Sigmoid colon (tissue), 7 donors: ENCODE measurements around the gene DCTPP1. TPM values are rescaled to one million over a fixed set of nuclear protein-coding genes. Genes with fewer than 3 reads are reported as not detected.
"Not testable (repeated sequence)": the region's sequence is repeated elsewhere in the genome, so short reads cannot be mapped to it uniquely, and the experiment has no call there.

Experiments used
- DNase-seq: peaks from one replicate; pipeline ENCODE4 v3.0.0-alpha.2; 2019
- H3K27ac ChIP-seq, 4 donors: fragments of 200-600 bp; sonication (generic); one replicate each; pipeline ENCODE4 v1.5.1; 2016 to 2019; ENCODE audit warnings: mild to moderate bottlenecking in 1 of 4
- H3K27me3 ChIP-seq, 3 donors: fragments of 200-600 bp; sonication (generic); one replicate each; pipeline ENCODE4 v1.5.1; 2019; ENCODE audit warnings: mild to moderate bottlenecking in 1 of 3
- H3K36me3 ChIP-seq, 4 donors: fragments of 200-600 bp; sonication (generic); one replicate each; pipeline ENCODE4 v1.5.1; 2016 to 2019
- H3K4me1 ChIP-seq, 4 donors: fragments of 200-600 bp; sonication (generic); one replicate each; pipeline ENCODE4 v1.5.1; 2017 to 2019
- H3K4me3 ChIP-seq, 4 donors: fragments of 200-600 bp; sonication (generic); one replicate each; pipeline ENCODE4 v1.5.1; 2017 to 2019; ENCODE audit warnings: mild to moderate bottlenecking in 2 of 4, moderate library complexity in 1 of 4
- H3K9me3 ChIP-seq, 4 donors: fragments of 200-600 bp in 3 of 4; sonication (generic) in 3 of 4; one replicate each; pipeline versions ENCODE4 v1.5.1 to v1.6.1; 2013 to 2019
- EP300 ChIP-seq, 4 donors: sonication (generic); formaldehyde crosslinking; IDR thresholded peaks; one replicate each; pipeline ENCODE4 v1.6.1; 2017; ENCODE audit warnings: antibody characterized with exemption in 4 of 4
- POLR2A ChIP-seq, 2 donors: fragments of 450-650 bp; IDR thresholded peaks; one replicate each; pipeline ENCODE4 v1.6.1; 2016; ENCODE audit warnings: antibody characterized with exemption in 2 of 2, mild to moderate bottlenecking in 2 of 2, moderate library complexity in 2 of 2
- POLR2AphosphoS5 ChIP-seq, 4 donors: sonication (generic); formaldehyde crosslinking; IDR thresholded peaks; one replicate each; pipeline ENCODE4 v1.6.1; 2017; ENCODE audit warnings: antibody characterized with exemption in 4 of 4
- WGBS, 2 donors: extraction: QIAGEN DNeasy Blood & Tissue Kit; methylation state at CpG; one replicate each; pipeline ENCODE4 v1.1.7; 2013; 5-methylcytosine and 5-hydroxymethylcytosine counted together
- intact Hi-C: fragments of 100-400 bp; cut with DNase I; formaldehyde crosslinking; loops from one replicate; pipeline ENCODE4 v1.15.1; 2023
- polyA plus RNA-seq, 3 donors: library from polyadenylated mRNA; stranded (reverse); fragments of 200-250 nt; gene quantifications; one replicate each; pipeline ENCODE4 v1.2.3, GENCODE V29; 2013
- total RNA-seq, 4 donors: library from RNA; depleted of rRNA; stranded (reverse); fragments of >200 nt; gene quantifications; one replicate each; pipeline ENCODE4 v1.1.0, GENCODE V29; 2016
- TF ChIP-seq, protein P1 (sequence below), 4 experiments: fragments of 450-650 bp in 3 of 4; fragments of 200-600 bp in 1 of 4; IDR thresholded peaks; one replicate each; pipeline ENCODE4 v1.5.1; 2016 to 2019; ENCODE audit warnings: antibody characterized with exemption in 4 of 4, mild to moderate bottlenecking in 3 of 4, moderate library complexity in 2 of 4
- donor health status: healthy with polysubstance abuse.
- donor health status: Bipolar disorder and iron deficiency.
- donor health status: healthy.

DCTPP1 gene
- total and polyA plus RNA-seq, 7 donors = 10.5 to 175 (median 19.9) TPM

DNA sequence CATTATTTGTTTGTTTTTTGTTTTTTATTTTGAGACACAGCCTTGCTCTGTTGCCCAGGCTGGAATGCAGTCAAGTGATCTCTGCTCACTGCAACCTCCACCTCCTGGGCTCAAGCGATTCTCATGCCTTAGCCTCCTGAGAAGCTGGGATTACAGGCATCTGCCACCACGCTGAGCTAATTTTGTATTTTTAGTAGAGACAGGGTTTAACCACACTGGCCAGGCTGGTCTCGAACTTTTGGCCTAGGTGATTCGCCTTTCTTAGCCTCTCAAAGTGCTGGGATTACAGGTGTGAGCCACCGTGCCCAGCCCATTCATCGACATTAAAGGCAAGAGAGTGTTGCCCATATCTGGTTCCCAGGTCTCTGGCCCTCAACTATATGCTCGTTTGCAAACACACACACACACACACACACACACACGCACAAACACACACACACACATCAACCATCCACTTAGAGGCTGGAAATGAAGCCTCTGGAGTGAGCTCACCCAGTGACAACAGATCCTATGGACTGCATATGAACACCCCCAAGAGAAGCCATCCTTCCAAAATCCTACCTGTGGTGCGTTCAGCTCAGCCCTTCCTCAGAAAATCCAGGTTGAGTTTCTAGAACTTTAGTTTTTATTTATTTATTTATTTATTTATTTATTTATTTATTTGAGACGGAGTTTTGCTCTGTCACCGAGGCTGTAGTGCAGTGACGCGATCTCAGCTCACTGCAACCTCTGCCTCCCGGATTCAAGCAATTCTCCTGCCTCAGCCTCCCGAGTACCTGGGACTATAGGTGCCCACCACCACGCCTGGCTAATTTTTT lies 28.1 kb upstream of the DCTPP1 start:
- Histone ChIP-seq H3K4me3 (no peak overlapping the region), H3K27ac (no peak overlapping the region), H3K36me3 (no peaks in the 10 kb centered on the region), H3K4me1 (no peaks in the 10 kb centered on the region), H3K9me3 (no peaks in the 10 kb centered on the region), H3K27me3 (no peaks in the 10 kb centered on the region)
- intact Hi-C loops = no loop called here
- no peak for DNase-seq
- WGBS, 2 donors = 87 to 91% methylated on average over 16 of the region's 16 CpGs
- TF ChIP-seq POLR2AphosphoS5 (IDR thresholded peaks at IDR 0.05) (no peak), EP300 (IDR thresholded peaks at IDR 0.05) (no peak), POLR2A (IDR thresholded peaks at IDR 0.05) (no peak)
- TF ChIP-seq, protein P1, sequence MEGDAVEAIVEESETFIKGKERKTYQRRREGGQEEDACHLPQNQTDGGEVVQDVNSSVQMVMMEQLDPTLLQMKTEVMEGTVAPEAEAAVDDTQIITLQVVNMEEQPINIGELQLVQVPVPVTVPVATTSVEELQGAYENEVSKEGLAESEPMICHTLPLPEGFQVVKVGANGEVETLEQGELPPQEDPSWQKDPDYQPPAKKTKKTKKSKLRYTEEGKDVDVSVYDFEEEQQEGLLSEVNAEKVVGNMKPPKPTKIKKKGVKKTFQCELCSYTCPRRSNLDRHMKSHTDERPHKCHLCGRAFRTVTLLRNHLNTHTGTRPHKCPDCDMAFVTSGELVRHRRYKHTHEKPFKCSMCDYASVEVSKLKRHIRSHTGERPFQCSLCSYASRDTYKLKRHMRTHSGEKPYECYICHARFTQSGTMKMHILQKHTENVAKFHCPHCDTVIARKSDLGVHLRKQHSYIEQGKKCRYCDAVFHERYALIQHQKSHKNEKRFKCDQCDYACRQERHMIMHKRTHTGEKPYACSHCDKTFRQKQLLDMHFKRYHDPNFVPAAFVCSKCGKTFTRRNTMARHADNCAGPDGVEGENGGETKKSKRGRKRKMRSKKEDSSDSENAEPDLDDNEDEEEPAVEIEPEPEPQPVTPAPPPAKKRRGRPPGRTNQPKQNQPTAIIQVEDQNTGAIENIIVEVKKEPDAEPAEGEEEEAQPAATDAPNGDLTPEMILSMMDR (IDR thresholded peaks at IDR 0.05) = no peak

DNA sequence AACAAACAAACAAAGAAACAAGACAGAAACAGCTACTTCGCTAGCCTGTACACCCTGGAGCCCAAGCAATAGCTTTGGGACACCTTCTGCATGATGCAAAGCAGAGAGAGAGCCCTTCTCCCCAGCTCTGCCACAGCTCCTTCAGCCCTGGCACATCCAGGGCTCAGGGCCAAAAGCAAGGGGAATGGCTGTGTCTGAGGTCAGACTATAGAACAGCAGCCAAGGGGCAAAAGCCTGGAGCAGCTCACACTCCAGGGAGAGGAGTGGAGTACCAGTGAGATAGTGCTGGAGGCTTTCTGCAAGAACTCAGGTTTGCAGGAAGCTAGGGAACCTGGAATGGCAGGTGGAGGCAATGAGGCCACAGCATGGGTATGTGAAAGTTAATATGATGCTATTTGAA lies 27.4 kb upstream of the DCTPP1 start:
- H3K4me1 ChIP-seq = no peaks in the 10 kb centered on the region
- TF ChIP-seq POLR2A (IDR thresholded peaks at IDR 0.05) (no peak), POLR2AphosphoS5 (IDR thresholded peaks at IDR 0.05) (no peak), EP300 (IDR thresholded peaks at IDR 0.05) (no peak)
- TF ChIP-seq, protein P1 (IDR thresholded peaks at IDR 0.05) = no peak
- 94 to 98% methylated on average over 1 of the region's 1 CpG for WGBS, 2 donors
- no peaks in the 10 kb centered on the region for H3K9me3 ChIP-seq
- no peak overlapping the region for H3K4me3 ChIP-seq
- no peak overlapping the region for H3K27ac ChIP-seq
- H3K27me3 ChIP-seq = no peaks in the 10 kb centered on the region
- DNase-seq = no peak
- intact Hi-C loops = no loop called here
- no peaks in the 10 kb centered on the region for H3K36me3 ChIP-seq

DNA sequence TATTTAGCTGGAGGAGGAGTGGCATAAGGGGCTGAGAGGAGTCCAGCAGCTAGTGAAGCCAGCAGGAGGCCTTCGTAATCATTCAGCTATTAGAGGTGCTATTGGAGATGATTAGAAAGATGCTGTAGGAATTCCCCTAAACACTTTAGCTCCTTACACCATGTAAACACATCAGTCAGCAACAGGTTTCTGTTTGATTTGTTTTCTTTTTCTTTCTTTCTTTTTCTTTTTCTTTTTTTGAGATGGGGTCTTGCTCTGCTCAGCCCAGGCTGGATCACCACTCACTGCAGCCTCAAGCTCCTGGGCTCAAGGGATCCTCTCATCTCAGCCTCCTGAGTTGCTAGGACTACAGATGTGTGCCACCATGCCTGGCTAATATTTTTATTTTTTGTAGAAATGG lies 26.5 kb upstream of the DCTPP1 start:
- H3K9me3 ChIP-seq = no peaks in the 10 kb centered on the region
- 95 to 100% methylated on average over 1 of the region's 1 CpG for WGBS, 2 donors
- TF ChIP-seq EP300 (IDR thresholded peaks at IDR 0.05) (no peak), POLR2AphosphoS5 (IDR thresholded peaks at IDR 0.05) (no peak), POLR2A (IDR thresholded peaks at IDR 0.05) (no peak)
- TF ChIP-seq, protein P1 (IDR thresholded peaks at IDR 0.05) = no peak
- no peak overlapping the region for H3K27ac ChIP-seq
- no peaks in the 10 kb centered on the region for H3K36me3 ChIP-seq
- H3K4me3 ChIP-seq = no peak overlapping the region
- DNase-seq = no peak
- no peaks in the 10 kb centered on the region for H3K27me3 ChIP-seq
- no peaks in the 10 kb centered on the region for H3K4me1 ChIP-seq
- intact Hi-C loops = no loop called here

DNA sequence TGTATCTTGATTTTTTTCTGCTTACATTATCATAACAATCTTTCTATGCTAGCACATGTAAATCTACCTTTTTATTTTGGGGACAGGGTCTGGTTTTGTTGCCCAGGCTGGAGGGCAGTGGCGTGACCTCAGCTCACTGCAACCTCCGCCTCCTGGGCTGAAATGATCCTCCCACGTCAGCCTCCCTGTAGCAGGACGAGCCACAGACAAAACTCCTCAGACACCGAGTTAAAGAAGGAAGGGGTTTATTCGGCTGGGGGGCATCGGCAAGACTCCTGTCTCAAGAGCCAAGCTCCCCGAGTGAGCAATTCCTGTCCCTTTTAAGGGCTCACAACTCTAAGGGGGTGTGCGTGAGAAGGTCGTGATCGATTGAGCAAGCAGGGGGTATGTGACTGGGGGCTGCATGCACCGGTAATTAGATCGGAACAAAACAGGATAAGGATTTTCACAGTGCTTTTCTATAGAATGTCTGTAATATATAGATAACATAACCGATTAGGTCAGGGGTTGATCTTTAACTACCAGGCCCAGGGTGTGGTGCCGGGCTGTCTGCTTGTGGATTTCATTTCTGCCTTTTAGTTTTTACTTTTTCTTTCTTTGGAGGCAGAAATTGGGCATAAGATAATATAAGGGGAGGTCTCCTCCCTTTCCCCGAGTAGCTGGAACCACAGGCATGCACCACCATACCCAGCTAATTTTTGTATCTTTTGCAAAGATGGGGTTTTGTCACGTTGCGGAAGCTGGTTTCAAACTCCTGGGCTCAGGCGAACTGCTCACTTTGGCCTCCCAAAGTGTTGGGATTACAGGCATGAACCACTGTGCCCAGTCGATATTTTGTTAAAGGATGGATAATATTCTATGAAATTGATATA lies 23.1 kb upstream of the DCTPP1 start:
- H3K9me3 ChIP-seq, H3K36me3 ChIP-seq, DNase-seq, H3K4me3 ChIP-seq, intact Hi-C loops, H3K4me1 ChIP-seq, H3K27me3 ChIP-seq, H3K27ac ChIP-seq: not testable (repeated sequence)
- WGBS, 2 donors = 28 to 59% methylated on average over 20 of the region's 20 CpGs

DNA sequence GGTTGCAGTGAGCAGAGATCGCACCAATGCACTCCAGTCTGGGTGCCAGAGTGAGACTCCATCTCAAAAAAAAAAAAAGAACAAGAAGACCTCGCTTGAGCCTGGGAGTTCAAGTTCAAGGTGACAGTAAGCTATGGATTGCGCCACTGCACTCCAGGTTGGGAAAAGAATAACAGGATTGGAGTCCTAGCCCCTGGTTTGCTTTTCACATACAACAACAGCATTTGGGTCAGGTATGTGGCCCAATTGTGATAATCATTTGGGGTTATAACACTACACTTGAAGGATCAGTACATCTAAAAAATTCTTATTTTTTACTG lies 19.2 kb upstream of the DCTPP1 start:
- no peak for DNase-seq
- Histone ChIP-seq H3K27ac (no peak overlapping the region), H3K4me3 (no peak overlapping the region), H3K27me3 (no peaks in the 10 kb centered on the region), H3K9me3 (no peaks in the 10 kb centered on the region), H3K4me1 (peaks cover 0 to 16% (median 12%) of the 10 kb centered on the region in 4 donors), H3K36me3 (peaks cover 0 to 5% (median 0%) of the 10 kb centered on the region in 4 donors)
- intact Hi-C loops = loop anchor here (5.0 kb wide), 1 partner anchor 78 kb away; the partner anchor contains the start of gene ZNF768
- WGBS, 2 donors = 95% methylated on average over 3 of the region's 3 CpGs
- TF ChIP-seq POLR2A (IDR thresholded peaks at IDR 0.05) = no peak
- TF ChIP-seq EP300 (IDR thresholded peaks at IDR 0.05) = no peak
- TF ChIP-seq, protein P1 (IDR thresholded peaks at IDR 0.05) = no peak
- TF ChIP-seq POLR2AphosphoS5 (IDR thresholded peaks at IDR 0.05) = no peak
